Natural killer cell treated with Interleukin-12 subunit alpha and Interleukin-12 subunit beta and Interleukin-15 and Interleukin-18, amount 100 ng/mL, for 72 hours (primary cell): ENCODE measurements around the gene N4BP2. TPM values are rescaled to one million over a fixed set of nuclear protein-coding genes. Genes with fewer than 3 reads are reported as not detected.

ENCODE experiments used
- ATAC-seq, 2 donors: fragments of 150-1000 bp; cut with Tn5 transposase in 1 of 2; sonication (Bioruptor Pico), chemical (Tn5 transposase) in 1 of 2; 2 replicates each; pipeline ENCODE4 v1.10.0; 2021
- DNase-seq: peaks from one replicate; pipeline ENCODE4 v3.0.0; 2022; ENCODE audit warnings: low spot score
- H3K27ac Mint-ChIP-seq, 2 donors: 1 replicate in 1 of 2; 2 replicates in 1 of 2; pipeline ENCODE4 v1.8.0; 2022; ENCODE audit warnings: mixed read lengths in 2 of 2, mild to moderate bottlenecking in 1 of 2, moderate library complexity in 1 of 2
- H3K27me3 Mint-ChIP-seq, 2 donors: 1 replicate in 1 of 2; 2 replicates in 1 of 2; pipeline ENCODE4 v1.8.0; 2022; ENCODE audit warnings: mixed read lengths in 2 of 2
- H3K36me3 Mint-ChIP-seq: one replicate; pipeline ENCODE4 v1.8.0; 2022; ENCODE audit warnings: mixed read lengths
- H3K4me1 Mint-ChIP-seq, 2 donors: 1 replicate in 1 of 2; 2 replicates in 1 of 2; pipeline ENCODE4 v1.8.0; 2022; ENCODE audit warnings: low read depth in 2 of 2, mixed read lengths in 2 of 2, mild to moderate bottlenecking in 1 of 2
- H3K4me3 Mint-ChIP-seq: one replicate; pipeline ENCODE4 v1.8.0; 2022; ENCODE audit warnings: mixed read lengths
- H3K9me3 Mint-ChIP-seq: 2 replicates; pipeline ENCODE4 v1.8.0; 2022; ENCODE audit warnings: mixed read lengths
- total RNA-seq, 2 donors: library from RNA; stranded (reverse); gene quantifications; one replicate each; pipeline ENCODE4 v1.2.3, GENCODE V29; 2022

N4BP2 gene
- total RNA-seq, 2 donors from 2014 or later = 17.6 to 19.4 TPM

DNA sequence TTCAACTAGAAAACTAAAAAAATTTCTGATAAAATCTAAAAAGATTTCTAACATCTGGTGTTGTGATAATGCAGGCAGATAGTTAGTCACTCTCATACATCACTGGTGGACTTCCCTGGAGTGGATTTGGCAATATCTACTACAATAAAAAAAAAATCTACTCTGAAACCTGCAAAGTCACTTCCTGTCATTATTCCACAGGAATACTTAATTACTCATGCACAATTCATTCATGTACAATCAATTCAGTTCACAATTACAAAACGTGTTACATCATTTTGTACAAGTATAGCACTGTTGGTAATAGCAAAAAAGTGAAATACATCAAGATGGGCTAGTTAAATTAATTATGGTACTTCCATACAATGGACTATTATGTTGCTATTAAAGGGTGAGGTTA, 123.7 kb downstream of the N4BP2 start:
- Mint-ChIP-seq H3K27me3 (no peaks in the 10 kb centered on the region), H3K4me1 (peaks cover 11 to 19% of the 10 kb centered on the region in 2 donors), H3K36me3 (no peaks in the 10 kb centered on the region), H3K27ac (peak overlapping the region; percentile 37 to 42), H3K4me3 (no peak overlapping the region), H3K9me3 (no peaks in the 10 kb centered on the region)
- DNase-seq = no peak
- ATAC-seq = peak; percentile 73 to 80

DNA sequence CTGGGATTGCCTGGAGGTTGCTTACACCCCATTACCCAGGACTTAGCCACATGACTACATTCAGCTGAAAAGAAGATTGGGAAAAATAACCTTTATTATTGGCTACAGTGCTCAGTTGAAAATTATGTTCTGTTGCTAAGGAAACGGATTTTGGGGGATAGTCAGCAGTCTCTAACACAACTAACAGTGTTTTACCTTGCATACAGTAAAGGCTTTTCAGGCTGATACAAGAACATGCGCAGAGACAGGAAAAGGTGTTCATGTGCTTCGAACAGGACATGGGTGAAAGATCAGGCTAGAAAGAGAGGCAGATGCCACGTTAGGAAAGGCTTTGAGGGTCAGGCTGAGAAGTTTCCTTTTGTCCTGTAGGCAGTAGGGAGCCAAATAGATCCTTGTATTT, 125.4 kb downstream of the N4BP2 start:
- Mint-ChIP-seq H3K27me3 (no peaks in the 10 kb centered on the region), H3K4me1 (peaks cover 11 to 24% of the 10 kb centered on the region in 2 donors), H3K27ac (peak overlapping the region in 1 of 2 donors; percentile 42), H3K4me3 (no peak overlapping the region), H3K36me3 (no peaks in the 10 kb centered on the region), H3K9me3 (no peaks in the 10 kb centered on the region)
- ATAC-seq = no peak
- no peak for DNase-seq

DNA sequence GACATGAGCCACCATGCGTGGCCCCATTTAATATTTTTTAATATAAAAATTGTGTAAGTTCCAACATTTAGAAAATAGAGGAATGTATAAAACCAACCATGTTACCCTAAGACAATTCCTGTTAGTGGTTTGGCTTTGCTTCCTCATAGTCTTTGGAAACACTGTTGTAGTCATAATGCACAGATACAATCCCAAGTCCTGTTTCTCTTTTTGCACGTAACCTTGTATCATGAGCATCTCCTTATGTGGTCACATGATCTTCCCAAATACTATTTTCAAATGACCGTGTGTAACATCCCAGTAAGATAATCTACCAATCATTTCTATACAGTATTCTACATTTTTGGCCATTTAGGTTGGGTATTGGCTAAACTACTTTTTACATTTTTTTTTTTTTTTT, 126.3 kb downstream of the N4BP2 start:
- peaks cover 11 to 24% of the 10 kb centered on the region in 2 donors for H3K4me1 Mint-ChIP-seq
- H3K36me3 Mint-ChIP-seq = no peaks in the 10 kb centered on the region
- DNase-seq (no peak), ATAC-seq (no peak)
- H3K27ac Mint-ChIP-seq = no peak overlapping the region
- no peaks in the 10 kb centered on the region for H3K27me3 Mint-ChIP-seq
- H3K4me3 Mint-ChIP-seq = no peak overlapping the region
- H3K9me3 Mint-ChIP-seq = no peaks in the 10 kb centered on the region

DNA sequence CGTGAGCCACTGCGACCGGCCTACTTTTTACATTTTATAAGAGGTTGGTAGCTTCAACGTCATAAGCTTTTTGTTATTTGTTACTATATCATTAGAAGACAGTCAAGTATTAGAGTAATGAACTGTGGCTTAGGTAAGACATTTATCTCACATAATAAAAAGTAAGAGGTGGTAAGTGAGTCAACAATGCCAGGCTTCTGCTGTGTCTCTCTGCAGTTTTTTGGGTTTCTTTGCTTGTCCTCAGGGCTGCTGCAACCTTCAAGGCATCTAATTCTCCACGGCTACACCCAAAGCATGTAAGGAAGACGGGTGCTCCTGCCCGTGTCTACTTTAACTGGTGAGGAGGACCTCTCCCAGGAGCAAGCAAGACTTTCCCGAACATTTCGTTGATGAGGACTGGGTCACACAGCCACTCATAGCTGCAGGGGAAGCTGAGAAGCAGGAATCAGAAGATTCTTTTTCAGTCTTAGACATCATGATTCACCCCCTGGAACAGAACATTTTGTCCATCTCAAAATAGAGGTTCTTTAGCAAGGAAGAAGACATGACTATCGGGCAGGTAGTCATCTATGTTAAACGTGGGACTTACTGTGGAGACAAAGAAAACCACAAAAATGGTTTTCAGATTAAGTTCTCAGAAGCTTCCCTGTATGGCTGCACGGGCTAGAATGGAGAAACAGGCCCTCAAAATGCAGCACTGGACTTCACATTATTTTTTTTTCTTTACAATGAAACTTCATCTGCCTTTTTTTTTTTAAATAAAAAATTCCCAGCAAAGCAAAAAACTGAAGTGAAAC, 127.2 kb downstream of the N4BP2 start:
- ATAC-seq = peak in 1 of 2 donors; percentile 70
- DNase-seq = no peak
- no peaks in the 10 kb centered on the region for H3K36me3 Mint-ChIP-seq
- peak overlapping the region; percentile 30 for H3K4me3 Mint-ChIP-seq
- no peaks in the 10 kb centered on the region for H3K27me3 Mint-ChIP-seq
- peaks cover 11 to 24% of the 10 kb centered on the region in 2 donors for H3K4me1 Mint-ChIP-seq
- no peaks in the 10 kb centered on the region for H3K9me3 Mint-ChIP-seq
- peak overlapping the region; percentile 40 to 45 for H3K27ac Mint-ChIP-seq

DNA sequence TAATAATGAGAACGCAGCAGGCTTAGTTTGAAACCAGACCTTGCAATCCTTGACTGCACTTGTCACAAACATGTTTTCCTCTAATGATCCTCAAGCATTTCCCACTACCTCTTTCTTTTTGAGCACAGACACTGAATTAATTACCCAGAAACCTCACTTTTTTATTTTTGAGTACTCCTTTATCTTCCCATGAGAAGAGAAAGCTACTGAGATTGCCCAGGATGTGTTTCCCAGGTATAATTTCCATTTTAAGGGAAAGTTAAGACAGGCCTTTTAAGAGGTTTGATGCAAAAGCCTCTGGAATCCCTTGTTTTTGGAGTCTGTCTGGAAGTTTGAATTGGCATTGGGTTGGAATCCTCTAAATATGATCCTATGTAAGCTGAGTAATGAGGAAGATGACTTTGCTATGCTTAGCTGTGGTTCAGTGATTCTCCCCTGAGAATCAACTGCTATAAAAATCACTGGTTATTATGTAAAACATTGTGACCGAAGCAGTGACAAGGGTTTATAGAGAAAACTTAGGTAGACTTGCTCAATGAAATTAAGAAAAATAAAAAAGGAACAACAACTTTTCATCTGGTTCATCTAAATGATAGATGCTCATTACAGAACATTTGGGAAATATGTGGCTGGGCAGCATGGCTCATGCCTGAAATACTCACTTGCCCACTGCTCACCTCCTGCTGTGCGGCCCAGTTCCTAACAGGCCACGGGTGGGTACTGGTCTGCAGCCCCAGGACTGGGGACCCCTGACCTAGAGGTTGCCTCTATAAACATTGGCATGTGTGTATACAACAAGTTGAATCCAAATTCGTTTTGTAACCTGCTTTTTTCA, 129.4 kb downstream of the N4BP2 start:
- peak overlapping the region in 1 of 2 donors; percentile 34 for H3K27ac Mint-ChIP-seq
- H3K36me3 Mint-ChIP-seq = no peaks in the 10 kb centered on the region
- H3K27me3 Mint-ChIP-seq = no peaks in the 10 kb centered on the region
- peaks cover 12 to 25% of the 10 kb centered on the region in 2 donors for H3K4me1 Mint-ChIP-seq
- no peak overlapping the region for H3K4me3 Mint-ChIP-seq
- DNase-seq = no peak
- H3K9me3 Mint-ChIP-seq = no peaks in the 10 kb centered on the region
- ATAC-seq = no peak

DNA sequence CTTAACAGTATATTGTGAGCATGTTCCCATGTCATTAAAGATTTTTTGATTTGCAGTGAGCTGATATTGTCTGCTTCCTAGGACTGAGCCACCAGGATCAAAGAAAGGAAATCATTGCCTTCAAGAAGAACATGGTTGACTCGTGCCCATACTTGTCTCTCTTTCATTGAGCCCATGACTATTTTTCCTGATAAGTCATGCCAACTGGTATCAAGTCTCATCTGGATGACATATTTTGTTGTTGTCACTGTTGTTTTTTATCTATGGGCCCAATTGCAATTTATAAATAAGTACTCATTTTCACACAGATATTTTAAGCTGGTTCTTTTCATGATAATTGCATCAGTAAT, 130.0 kb downstream of the N4BP2 start:
- Mint-ChIP-seq H3K9me3 (no peaks in the 10 kb centered on the region), H3K27ac (no peak overlapping the region), H3K36me3 (no peaks in the 10 kb centered on the region), H3K4me1 (peaks cover 13 to 27% of the 10 kb centered on the region in 2 donors), H3K27me3 (no peaks in the 10 kb centered on the region), H3K4me3 (no peak overlapping the region)
- DNase-seq (no peak), ATAC-seq (no peak)

DNA sequence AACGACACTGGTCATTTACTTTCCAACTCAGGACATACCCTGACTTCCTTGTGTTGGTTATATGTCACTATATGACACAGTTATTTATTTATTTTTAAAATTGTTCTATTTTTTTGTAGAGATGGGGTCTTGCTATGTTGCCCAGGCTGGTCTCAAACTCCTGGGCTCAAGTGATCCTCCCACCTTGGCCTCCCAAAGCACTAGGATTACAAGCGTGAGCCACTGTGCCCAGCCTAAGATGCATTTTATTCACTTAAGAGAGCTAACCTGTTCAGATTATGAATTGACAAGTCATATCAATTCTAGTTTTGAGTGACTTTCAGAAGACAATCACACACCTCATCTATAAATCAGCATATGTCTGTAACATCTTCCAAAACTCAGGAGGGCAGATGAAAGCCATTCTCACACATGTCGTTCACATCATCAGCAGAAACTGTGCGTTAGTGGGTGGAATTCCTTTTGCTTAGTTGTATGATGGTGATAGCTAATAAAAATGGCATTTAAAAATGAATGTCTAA, 130.8 kb downstream of the N4BP2 start:
- Mint-ChIP-seq H3K27me3 (no peaks in the 10 kb centered on the region), H3K27ac (no peak overlapping the region), H3K9me3 (no peaks in the 10 kb centered on the region), H3K4me1 (peaks cover 14 to 34% of the 10 kb centered on the region in 2 donors), H3K36me3 (no peaks in the 10 kb centered on the region), H3K4me3 (no peak overlapping the region)
- DNase-seq (no peak), ATAC-seq (no peak)

DNA sequence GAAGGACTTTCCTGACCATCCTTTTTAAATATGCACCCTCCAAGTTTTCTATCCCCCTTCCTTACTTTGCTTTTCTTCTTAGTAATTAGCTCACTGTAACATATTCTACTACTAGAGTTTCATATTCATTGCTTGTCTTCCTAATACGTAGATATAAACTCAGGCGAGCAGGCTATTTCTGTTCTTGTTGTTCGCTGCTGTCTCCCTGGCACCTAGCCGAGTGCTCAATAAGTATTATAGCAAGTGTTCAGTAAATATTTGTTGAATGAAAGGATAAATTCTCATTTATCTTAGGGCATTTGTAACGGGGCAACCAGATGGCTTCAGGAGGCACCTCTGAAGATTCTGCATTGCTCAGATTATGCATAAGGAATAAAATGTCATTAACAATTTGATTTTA, 133.4 kb downstream of the N4BP2 start:
- no peak for DNase-seq
- H3K36me3 Mint-ChIP-seq = no peaks in the 10 kb centered on the region
- H3K9me3 Mint-ChIP-seq = no peaks in the 10 kb centered on the region
- peaks cover 32 to 47% of the 10 kb centered on the region in 2 donors for H3K4me1 Mint-ChIP-seq
- H3K27me3 Mint-ChIP-seq = no peaks in the 10 kb centered on the region
- ATAC-seq = no peak
- H3K27ac Mint-ChIP-seq = peak overlapping the region in 1 of 2 donors; percentile 98
- no peak overlapping the region for H3K4me3 Mint-ChIP-seq

DNA sequence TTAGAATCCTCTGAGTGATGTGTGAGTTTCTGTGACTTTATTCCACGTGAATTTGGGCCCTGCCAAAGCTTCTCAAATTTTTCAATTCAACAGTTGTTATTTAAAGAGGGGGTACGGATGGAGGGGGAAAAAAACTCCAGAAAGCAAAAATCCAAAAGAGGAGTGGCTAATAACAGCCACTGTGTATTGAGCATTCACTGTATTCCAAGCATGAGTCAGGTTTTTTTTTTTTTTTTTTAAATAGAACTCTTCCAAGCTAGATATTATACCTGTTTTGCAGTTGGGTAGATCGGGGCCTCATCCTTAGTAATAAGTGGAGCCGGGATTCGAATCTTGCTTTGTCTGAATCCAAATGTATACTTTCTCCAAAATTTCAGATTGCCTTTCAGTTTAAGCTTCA, 133.8 kb downstream of the N4BP2 start:
- no peak for DNase-seq
- no peaks in the 10 kb centered on the region for H3K27me3 Mint-ChIP-seq
- H3K4me3 Mint-ChIP-seq = no peak overlapping the region
- H3K27ac Mint-ChIP-seq = peak overlapping the region in 1 of 2 donors; percentile 98
- H3K36me3 Mint-ChIP-seq = no peaks in the 10 kb centered on the region
- peaks cover 37 to 52% of the 10 kb centered on the region in 2 donors for H3K4me1 Mint-ChIP-seq
- no peaks in the 10 kb centered on the region for H3K9me3 Mint-ChIP-seq
- no peak for ATAC-seq

DNA sequence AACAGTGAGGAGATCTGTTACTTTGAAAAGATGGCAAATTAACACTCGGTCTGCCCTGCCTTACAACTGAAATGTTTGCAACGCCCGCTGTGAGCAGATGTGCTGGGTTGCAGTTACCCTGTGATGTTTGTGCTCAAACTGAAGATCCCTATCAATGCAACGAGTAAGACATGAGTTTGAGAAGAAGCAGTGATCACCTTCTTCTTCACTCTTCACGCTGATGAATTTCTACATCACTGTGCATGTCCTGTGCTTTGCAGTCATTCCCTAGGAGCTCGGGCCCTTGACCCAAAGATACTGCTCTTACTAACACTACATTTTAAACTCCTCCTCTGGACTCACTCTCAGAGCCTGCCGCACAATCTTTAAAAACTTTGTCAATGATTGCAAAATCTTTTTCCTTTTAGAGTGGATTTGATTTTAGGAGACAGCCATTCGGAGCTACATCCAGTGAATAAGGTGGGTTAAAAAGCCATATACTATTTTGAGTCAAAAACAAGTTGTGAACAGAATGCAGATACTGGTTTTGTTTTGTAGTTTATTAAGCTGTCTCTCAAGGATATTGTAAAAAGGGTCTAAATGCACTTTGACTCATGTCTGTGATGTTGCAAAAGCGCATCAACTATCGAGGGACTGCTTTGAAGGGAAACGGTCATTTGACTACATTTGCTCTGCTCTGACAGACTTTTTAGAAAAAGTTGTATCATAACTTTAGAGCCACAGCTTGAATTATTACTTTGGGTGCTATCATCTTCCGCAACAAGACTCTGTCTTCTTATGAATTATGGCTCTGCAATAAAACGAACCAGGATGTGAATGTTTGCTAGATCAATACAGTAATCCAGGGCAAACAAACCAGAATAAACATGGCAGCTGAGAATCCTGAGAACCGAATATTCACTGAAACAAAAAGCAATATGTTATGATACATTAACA, 134.5 kb downstream of the N4BP2 start:
- no peaks in the 10 kb centered on the region for H3K27me3 Mint-ChIP-seq
- peaks cover 43 to 54% of the 10 kb centered on the region in 2 donors for H3K4me1 Mint-ChIP-seq
- ATAC-seq = no peak

DNA sequence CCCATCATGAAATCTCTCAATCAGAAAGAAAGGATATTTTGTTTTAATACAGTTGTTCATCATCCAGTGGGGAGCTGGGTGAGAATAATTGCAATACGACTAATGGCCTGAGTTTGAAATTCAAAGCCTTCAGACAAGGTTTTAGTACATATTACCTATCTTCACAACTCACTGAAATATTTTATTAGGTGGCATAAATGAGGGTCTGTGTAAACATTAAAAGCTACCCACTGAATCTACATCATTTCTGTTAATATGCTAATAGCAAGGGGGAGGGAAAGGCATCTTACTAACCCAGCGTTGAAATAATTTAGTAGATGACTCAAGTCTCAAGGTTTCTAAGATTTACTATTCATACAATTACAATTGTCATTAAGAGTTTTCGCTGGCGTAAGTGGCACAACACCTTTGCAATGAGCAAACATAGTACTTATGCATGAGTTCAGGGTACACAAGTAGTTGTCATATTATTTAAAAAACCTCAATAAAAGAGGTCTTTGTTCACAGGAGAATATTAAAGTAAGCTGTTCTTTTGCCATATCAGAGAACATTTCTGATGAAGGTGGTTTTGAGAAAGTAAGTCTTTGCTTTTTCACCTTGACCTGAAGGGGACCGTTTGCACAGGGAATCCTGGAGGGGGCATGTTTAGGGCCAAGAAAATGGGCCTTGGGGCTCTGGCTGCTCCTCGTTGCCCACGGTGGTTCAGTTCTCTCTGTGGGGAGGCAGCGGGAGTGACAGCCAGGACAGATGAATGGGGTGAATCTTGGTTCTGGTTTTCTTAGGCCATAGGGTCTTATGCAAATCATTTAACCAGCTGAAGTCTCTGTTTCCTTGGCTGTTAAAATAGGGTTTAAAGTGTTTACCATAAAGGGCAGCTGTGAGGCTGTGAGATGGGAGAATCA, 135.7 kb downstream of the N4BP2 start:
- Mint-ChIP-seq H3K4me3 (peak overlapping the region; percentile 99), H3K36me3 (peaks cover 4% of the 10 kb centered on the region), H3K27me3 (no peaks in the 10 kb centered on the region), H3K9me3 (no peaks in the 10 kb centered on the region), H3K4me1 (peaks cover 48 to 59% of the 10 kb centered on the region in 2 donors), H3K27ac (peak overlapping the region; percentile 98)
- no peak for ATAC-seq
- DNase-seq = no peak

More for the DNA sequence above, 134.5 kb downstream of the N4BP2 start:
- no peaks in the 10 kb centered on the region for H3K36me3 Mint-ChIP-seq
- no peaks in the 10 kb centered on the region for H3K9me3 Mint-ChIP-seq
- H3K27ac Mint-ChIP-seq = peak overlapping the region; percentile 98
- peak overlapping the region; percentile 52 for H3K4me3 Mint-ChIP-seq
- no peak for DNase-seq

DNA sequence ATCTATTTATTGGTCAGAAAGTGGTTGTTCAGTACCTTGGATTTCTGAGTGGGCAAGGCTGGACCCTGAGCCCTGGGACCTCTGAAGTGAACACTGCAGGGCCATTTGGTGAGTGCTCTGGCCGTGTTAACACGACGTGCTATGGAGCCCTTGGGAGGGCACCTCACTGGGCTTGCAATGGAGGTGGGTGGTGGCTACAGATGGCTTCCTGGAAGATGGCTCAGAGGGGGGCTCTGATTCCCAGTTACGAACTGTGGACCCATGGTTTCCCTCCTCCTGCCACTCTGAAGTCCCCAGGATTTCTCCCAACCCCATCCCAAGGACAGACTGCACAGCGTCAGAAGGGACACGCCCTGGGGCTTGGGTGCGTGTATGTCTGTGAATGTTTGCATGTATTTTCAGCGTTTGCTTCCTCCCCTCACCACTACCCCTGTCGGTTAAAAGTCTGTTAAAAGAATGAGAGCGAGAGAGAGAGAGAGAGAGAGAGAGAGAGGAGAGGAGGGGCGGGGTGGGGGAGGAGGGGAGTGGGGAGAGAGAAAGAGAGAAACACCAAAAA, 136.4 kb downstream of the N4BP2 start:
- peak in 1 of 2 donors; percentile 5 for ATAC-seq

More for the DNA sequence above, 136.4 kb downstream of the N4BP2 start:
- Mint-ChIP-seq H3K27me3 (no peaks in the 10 kb centered on the region), H3K36me3 (peaks cover 11% of the 10 kb centered on the region), H3K4me1 (peaks cover 48 to 63% of the 10 kb centered on the region in 2 donors), H3K9me3 (no peaks in the 10 kb centered on the region), H3K4me3 (peak overlapping the region; percentile 99), H3K27ac (peak overlapping the region; percentile 98)
- no peak for DNase-seq
